ENCODE results near the gene NOX3. TPM values are rescaled to one million over a fixed set of nuclear protein-coding genes. Genes with fewer than 3 reads are reported as not detected.

Gene NOX3, protein sequence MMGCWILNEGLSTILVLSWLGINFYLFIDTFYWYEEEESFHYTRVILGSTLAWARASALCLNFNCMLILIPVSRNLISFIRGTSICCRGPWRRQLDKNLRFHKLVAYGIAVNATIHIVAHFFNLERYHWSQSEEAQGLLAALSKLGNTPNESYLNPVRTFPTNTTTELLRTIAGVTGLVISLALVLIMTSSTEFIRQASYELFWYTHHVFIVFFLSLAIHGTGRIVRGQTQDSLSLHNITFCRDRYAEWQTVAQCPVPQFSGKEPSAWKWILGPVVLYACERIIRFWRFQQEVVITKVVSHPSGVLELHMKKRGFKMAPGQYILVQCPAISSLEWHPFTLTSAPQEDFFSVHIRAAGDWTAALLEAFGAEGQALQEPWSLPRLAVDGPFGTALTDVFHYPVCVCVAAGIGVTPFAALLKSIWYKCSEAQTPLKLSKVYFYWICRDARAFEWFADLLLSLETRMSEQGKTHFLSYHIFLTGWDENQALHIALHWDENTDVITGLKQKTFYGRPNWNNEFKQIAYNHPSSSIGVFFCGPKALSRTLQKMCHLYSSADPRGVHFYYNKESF
- total RNA-seq (not detected), polyA plus RNA-seq (not detected), total RNA-seq (0 reads per million in 6 experiments)

DNA sequence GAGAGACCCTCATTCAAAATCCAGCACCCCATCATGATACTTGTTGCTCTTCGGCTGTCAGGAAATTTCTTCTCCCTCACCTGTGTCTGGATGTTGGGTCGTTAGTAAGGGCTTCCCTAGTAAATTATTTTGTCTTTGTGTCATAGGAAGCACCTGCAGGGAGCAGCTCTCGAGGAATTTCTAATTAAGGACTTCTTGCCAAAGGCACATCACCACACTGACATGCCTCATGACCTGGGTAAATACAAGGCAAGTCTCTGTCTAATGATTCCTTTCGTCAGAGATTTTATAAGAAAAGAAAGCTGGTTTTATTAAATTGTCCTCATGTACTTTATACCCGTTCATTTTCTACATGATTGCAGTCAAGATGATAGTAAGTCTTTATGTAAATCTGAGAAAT, at the start of gene NOX3:
Gene NOX3, minus strand, starts transcription at position 74 of the 400 bp plus-strand sequence. Its CDS starts 39 bp downstream, at position 35.
- DNase-seq (no peak), ATAC-seq (no peak)
- no peaks in the 10 kb centered on the region for H3K4me1 Mint-ChIP-seq
- H3K4me3 Mint-ChIP-seq = no peak within 1 kb of the TSS
- POLR2A ChIA-PET = no interaction called here
- H3K36me3 Mint-ChIP-seq = no peaks in the 10 kb centered on the region
- H3K9me3 Mint-ChIP-seq = no peaks in the 10 kb centered on the region
- H3K27ac Mint-ChIP-seq = no peak within 1 kb of the TSS
- H3K27me3 Mint-ChIP-seq = peaks cover 0 to 6% (median 4%) of the 10 kb centered on the region in 5 donors

GRCh38 chr6:155504848-155505607, 49.4 kb upstream of the NOX3 start:
- Mint-ChIP-seq H3K9me3 (peaks cover 0 to 8% (median 3%) of the 10 kb centered on the region in 9 donors), H3K4me3 (no peak overlapping the region), H3K27me3 (peaks cover 0 to 7% (median 0%) of the 10 kb centered on the region in 5 donors), H3K36me3 (peaks cover 0 to 9% (median 0%) of the 10 kb centered on the region in 3 donors), H3K27ac (peak overlapping the region in 1 of 10 donors; percentile 15), H3K4me1 (peaks cover 0 to 7% (median 3%) of the 10 kb centered on the region in 4 donors)
- DNase-seq (no peak), ATAC-seq (no peak)
- POLR2A ChIA-PET = no interaction called here

DNA sequence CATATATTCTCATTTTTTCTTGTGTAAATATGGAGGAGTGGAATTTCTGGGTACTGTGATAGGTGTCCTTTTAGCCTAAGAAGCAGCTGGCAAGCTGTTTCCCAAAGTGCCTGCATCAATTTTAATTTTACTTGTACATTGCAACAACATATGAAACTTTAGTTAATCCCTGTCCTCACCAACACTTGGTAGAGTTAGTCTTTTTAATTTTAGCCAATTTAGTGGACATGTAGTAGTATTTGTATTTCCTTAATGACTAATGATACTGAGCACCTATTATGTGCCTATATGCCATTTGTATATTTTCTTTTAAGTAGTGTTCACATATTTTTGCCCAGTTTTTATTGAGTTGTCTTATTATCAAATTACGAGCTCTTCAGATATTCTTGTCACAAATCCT, 46.8 kb upstream of the NOX3 start:
- peaks cover 0 to 9% (median 0%) of the 10 kb centered on the region in 3 donors for H3K36me3 Mint-ChIP-seq
- no peak overlapping the region for H3K27ac Mint-ChIP-seq
- peaks cover 0 to 6% (median 0%) of the 10 kb centered on the region in 5 donors for H3K27me3 Mint-ChIP-seq
- H3K9me3 Mint-ChIP-seq = peaks cover 0 to 8% (median 3%) of the 10 kb centered on the region in 9 donors
- no peak for ATAC-seq
- no peak overlapping the region for H3K4me3 Mint-ChIP-seq
- POLR2A ChIA-PET = no interaction called here
- DNase-seq = no peak
- H3K4me1 Mint-ChIP-seq = peaks cover 0 to 7% (median 3%) of the 10 kb centered on the region in 4 donors

DNA sequence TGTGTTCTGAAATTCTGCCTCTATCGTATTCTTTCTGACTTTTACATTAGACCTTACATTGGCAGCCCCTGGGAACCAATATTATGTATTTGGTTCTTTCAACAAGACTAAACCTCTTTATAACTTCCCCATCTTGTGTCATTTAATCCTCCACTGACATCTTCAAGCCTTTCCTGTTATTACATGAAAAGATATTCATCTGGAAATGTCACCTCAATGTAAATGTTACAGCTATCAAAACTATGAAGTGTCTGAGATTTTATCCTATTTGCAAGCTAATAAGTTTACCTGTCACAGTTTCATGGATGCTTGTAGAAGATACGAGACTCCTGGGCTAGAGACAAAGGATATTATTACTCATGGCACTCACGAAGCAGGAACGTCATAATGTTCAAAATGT, 43.9 kb upstream of the NOX3 start:
- H3K4me1 Mint-ChIP-seq = no peaks in the 10 kb centered on the region
- no peak for ATAC-seq
- H3K4me3 Mint-ChIP-seq = no peak overlapping the region
- peaks cover 0 to 8% (median 3%) of the 10 kb centered on the region in 9 donors for H3K9me3 Mint-ChIP-seq
- no peak overlapping the region for H3K27ac Mint-ChIP-seq
- peaks cover 0 to 9% (median 0%) of the 10 kb centered on the region in 3 donors for H3K36me3 Mint-ChIP-seq
- DNase-seq = no peak
- H3K27me3 Mint-ChIP-seq = no peaks in the 10 kb centered on the region
- POLR2A ChIA-PET = no interaction called here

DNA sequence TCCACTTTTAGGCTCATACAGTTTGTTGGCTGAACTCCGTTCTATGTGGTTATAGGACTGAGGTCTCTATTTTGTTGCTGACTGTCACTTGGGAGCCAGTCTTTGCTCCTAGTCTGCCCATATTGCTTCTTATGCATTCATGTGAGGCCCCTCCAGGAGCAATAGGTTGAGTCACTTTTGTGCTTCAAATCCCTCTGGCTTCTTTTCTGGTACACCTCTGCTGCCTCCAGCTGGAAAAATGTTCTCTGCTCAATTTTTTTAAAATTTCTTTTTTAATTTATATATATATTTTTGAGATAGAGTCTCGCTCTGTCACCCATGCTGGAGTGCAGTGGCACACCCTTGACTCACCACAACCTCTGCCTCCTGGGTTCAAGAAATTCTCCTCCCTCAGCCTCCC, 42.7 kb upstream of the NOX3 start:
- H3K4me1 Mint-ChIP-seq = no peaks in the 10 kb centered on the region
- DNase-seq (no peak), ATAC-seq (no peak)
- peaks cover 0 to 6% (median 2%) of the 10 kb centered on the region in 9 donors for H3K9me3 Mint-ChIP-seq
- H3K4me3 Mint-ChIP-seq = no peak overlapping the region
- H3K27me3 Mint-ChIP-seq = no peaks in the 10 kb centered on the region
- peaks cover 0 to 5% (median 0%) of the 10 kb centered on the region in 3 donors for H3K36me3 Mint-ChIP-seq
- H3K27ac Mint-ChIP-seq = no peak overlapping the region
- POLR2A ChIA-PET = no interaction called here

- POLR2A ChIA-PET = no interaction called here
- ATAC-seq (no peak), DNase-seq (no peak)
- Mint-ChIP-seq H3K4me3 (no peak overlapping the region), H3K4me1 (no peaks in the 10 kb centered on the region), H3K27ac (no peak overlapping the region), H3K27me3 (peaks cover 0 to 1% (median 0%) of the 10 kb centered on the region in 5 donors), H3K36me3 (peaks cover 0 to 5% (median 0%) of the 10 kb centered on the region in 3 donors), H3K9me3 (peaks cover 0 to 10% (median 3%) of the 10 kb centered on the region in 9 donors)
Observed at GRCh38 chr6:155497273-155497672, 41.6 kb upstream of the NOX3 start.

GRCh38 chr6:155495011-155495768, 39.6 kb upstream of the NOX3 start:
- H3K9me3 Mint-ChIP-seq = peaks cover 0 to 12% (median 0%) of the 10 kb centered on the region in 9 donors
- no peaks in the 10 kb centered on the region for H3K4me1 Mint-ChIP-seq
- no peak overlapping the region for H3K27ac Mint-ChIP-seq
- peaks cover 0 to 1% (median 0%) of the 10 kb centered on the region in 5 donors for H3K27me3 Mint-ChIP-seq
- POLR2A ChIA-PET = no interaction called here
- DNase-seq (no peak), ATAC-seq (no peak)
- peaks cover 0 to 5% (median 0%) of the 10 kb centered on the region in 3 donors for H3K36me3 Mint-ChIP-seq
- no peak overlapping the region for H3K4me3 Mint-ChIP-seq

- POLR2A ChIA-PET = no interaction called here
- peaks cover 0 to 1% (median 0%) of the 10 kb centered on the region in 5 donors for H3K27me3 Mint-ChIP-seq
- ATAC-seq = no peak
- DNase-seq = no peak
- H3K4me3 Mint-ChIP-seq = no peak overlapping the region
- H3K4me1 Mint-ChIP-seq = no peaks in the 10 kb centered on the region
- H3K27ac Mint-ChIP-seq = no peak overlapping the region
- H3K36me3 Mint-ChIP-seq = peaks cover 0 to 5% (median 0%) of the 10 kb centered on the region in 3 donors
- H3K9me3 Mint-ChIP-seq = peaks cover 0 to 12% (median 0%) of the 10 kb centered on the region in 9 donors
Observed at GRCh38 chr6:155493694-155494143, 38.1 kb upstream of the NOX3 start.

- ATAC-seq = no peak
- H3K9me3 Mint-ChIP-seq = peaks cover 0 to 12% (median 0%) of the 10 kb centered on the region in 9 donors
- peaks cover 0 to 1% (median 0%) of the 10 kb centered on the region in 5 donors for H3K27me3 Mint-ChIP-seq
- no peaks in the 10 kb centered on the region for H3K4me1 Mint-ChIP-seq
- peaks cover 0 to 5% (median 0%) of the 10 kb centered on the region in 3 donors for H3K36me3 Mint-ChIP-seq
- H3K4me3 Mint-ChIP-seq = no peak overlapping the region
- H3K27ac Mint-ChIP-seq = no peak overlapping the region
- no peak for DNase-seq
- POLR2A ChIA-PET = no interaction called here
Observed at GRCh38 chr6:155493026-155493693, 37.5 kb upstream of the NOX3 start.

GRCh38 chr6:155492061-155492735, 36.6 kb upstream of the NOX3 start:
- H3K27me3 Mint-ChIP-seq = peaks cover 0 to 1% (median 0%) of the 10 kb centered on the region in 5 donors
- no peak for DNase-seq
- no peak overlapping the region for H3K27ac Mint-ChIP-seq
- H3K4me3 Mint-ChIP-seq = no peak overlapping the region
- no peaks in the 10 kb centered on the region for H3K4me1 Mint-ChIP-seq
- ATAC-seq = no peak
- H3K9me3 Mint-ChIP-seq = peaks cover 0 to 12% (median 0%) of the 10 kb centered on the region in 9 donors
- POLR2A ChIA-PET = no interaction called here
- H3K36me3 Mint-ChIP-seq = peaks cover 0 to 5% (median 0%) of the 10 kb centered on the region in 3 donors

GRCh38 chr6:155491421-155491820, 35.8 kb upstream of the NOX3 start:
- H3K36me3 Mint-ChIP-seq = peaks cover 0 to 5% (median 0%) of the 10 kb centered on the region in 3 donors

More at GRCh38 chr6:155491421-155491820, 35.8 kb upstream of the NOX3 start:
- Mint-ChIP-seq H3K4me3 (no peak overlapping the region), H3K9me3 (peaks cover 0 to 12% (median 0%) of the 10 kb centered on the region in 9 donors), H3K27me3 (peaks cover 0 to 1% (median 0%) of the 10 kb centered on the region in 5 donors), H3K27ac (no peak overlapping the region), H3K4me1 (no peaks in the 10 kb centered on the region)
- ATAC-seq (no peak), DNase-seq (no peak)
- POLR2A ChIA-PET = no interaction called here

All from naive thymus-derived CD8-positive, alpha-beta T cell (primary cell).